Activated CD8-positive, alpha-beta memory T cell treated with anti-CD3 and anti-CD28 coated beads, Interleukin-2, amount 50 U/mL, for 1 hour (primary cell): Measurements from ENCODE around the gene EEPD1.
"Not testable (repeated sequence)": the region's sequence is repeated elsewhere in the genome, so short reads cannot be mapped to it uniquely, and the experiment has no call there.

Experiments used
- DNase-seq: peaks from one replicate; pipeline ENCODE4 v3.0.0-alpha.2; 2020; ENCODE audit errors: extremely low read depth

Gene EEPD1

GRCh38 chr7:36152756-36153570, at the start of gene EEPD1:
Gene EEPD1, plus strand, starts transcription at chr7:36153254. Its CDS starts 1,071 bp downstream, at chr7:36154325.
- peak; percentile 96 for DNase-seq

DNA sequence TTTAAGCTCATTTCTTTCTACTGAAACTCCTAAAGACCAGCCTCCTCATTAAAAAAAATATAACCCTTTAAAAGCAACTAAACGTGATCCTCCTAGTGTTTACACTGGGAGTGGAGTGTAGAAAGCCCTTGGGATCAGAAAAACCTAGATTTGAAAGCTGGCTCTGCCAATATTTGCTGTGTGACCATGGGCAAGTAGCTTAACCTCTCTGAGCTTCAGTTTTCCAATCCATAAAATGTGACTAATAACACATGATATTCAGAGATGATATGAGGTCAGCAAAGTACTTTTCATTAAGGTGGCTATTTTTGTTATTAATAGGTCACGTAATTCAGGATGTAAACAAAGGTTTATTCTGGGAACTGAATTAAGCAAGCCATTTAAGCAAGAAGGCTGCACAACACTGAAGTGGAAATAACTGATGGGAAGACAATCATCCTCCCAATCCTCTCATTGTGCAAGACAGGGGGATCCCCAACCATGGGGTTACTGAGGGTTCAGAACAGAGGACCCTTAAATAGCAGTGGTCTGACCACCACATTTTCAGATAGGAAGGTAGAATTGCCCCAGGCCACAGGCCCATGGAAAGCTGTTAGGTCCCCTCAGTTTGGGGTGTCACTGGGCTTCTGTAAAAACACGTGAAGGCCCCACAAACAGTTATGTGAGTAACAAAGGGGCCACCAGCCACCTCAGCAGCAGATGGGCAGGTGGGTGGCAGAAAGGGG, 49.1 kb upstream of the EEPD1 start:
- DNase-seq, result no peak

GRCh38 chr7:36106972-36107908, 45.8 kb upstream of the EEPD1 start:
- DNase-seq, result not testable (repeated sequence)

DNA sequence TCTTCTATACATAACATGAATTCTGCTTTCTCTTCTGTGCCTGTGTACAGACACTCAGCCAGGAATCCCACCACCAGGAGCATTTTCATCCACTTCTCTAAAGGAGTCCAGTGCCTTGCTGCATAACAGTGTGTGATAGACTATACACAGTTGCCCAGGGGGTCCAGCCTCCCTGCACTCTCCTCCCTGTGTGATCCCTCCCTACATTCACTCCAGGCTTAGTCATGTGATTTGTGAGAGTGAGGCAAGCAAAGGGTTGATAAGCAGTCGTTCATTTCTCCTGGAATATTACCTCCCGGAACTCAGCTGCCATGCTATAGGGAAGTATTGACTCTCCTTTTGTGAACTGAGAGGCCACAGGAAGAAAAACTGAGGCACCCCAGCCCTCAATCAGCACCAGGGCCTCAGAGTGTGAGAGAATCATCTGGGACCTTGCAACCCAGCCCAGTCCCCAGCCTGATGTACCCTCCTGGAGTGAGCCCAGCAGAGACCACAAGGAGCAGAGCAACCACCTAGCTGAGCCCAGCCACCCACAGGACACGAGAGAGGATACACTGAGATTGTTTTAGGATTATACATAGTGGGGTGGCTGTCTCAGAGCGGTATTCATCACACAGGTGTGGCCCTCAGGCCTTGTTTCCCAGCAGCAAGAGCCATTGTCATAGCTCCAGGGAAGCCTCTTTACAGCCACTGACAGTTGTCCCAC, 45.0 kb upstream of the EEPD1 start:
- DNase-seq, result no peak

- DNase-seq, result no peak
Measured at GRCh38 chr7:36109013-36109627, 43.9 kb upstream of the EEPD1 start.

DNA sequence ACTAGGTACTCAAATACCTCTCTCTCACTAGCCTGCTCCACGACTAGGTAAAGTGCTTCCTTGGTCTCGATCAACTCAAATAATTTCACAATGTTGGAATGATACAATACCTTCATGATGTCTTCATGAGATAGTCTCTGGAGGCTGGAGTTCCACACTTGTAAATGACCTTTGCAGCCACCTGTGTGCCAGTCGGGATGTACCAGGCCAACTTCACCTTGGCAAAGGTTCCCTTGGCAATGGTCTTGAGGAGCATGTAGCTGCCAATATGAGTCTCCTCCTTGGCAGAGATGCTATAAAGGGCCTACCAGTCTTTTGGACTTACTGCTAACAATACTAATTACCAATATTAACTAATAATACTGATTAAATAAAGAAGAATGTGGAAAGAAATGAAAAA, 42.5 kb upstream of the EEPD1 start:
- no peak for DNase-seq

- no peak for DNase-seq
Measured at GRCh38 chr7:36112969-36113368, 40.1 kb upstream of the EEPD1 start.

GRCh38 chr7:36114355-36114754, 38.7 kb upstream of the EEPD1 start:
- DNase-seq, result no peak

GRCh38 chr7:36115448-36116321, 37.4 kb upstream of the EEPD1 start:
- DNase-seq, result no peak

DNA sequence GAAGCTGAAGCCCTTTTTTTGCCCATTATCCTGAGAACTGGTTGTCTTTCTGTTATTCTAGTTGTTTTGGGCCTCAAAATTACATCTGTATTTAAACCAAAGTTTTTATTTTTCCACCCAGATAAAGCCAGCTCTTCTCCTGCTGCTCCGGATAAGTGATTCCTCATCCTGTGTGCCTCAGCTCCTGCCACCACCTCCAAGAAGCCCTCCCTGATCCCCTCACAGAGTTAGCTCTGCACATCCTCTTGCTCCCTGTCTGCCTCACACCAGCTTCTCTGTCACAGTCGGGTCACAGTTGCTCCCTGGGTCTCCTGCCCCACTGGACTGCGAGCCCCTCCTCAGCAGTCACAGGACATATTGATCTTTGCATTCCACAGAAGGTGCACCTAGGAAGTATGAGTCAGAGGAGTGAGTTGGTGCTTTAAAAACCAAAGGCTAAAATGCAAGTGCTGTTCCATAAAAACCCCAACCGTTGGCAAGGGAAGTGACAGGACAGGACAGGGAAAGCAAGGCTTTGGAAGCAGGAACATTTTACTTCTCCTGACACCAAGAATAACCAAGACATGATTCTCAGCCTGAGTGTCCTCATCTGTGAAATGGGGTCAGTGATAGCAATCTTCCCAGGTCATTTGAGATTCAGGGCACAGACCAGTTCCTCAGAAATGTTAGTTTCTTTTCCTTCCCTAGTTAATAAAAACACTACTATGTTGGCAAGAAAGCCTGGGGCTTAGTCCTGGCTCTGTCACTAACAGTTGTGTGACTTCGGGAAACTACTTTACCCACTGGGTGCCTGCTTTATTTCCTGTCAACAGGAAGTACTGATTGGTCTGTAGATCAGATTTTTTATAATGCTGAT, 36.5 kb upstream of the EEPD1 start:
- no peak for DNase-seq

- DNase-seq, result no peak
Measured at GRCh38 chr7:36117203-36117840, 35.7 kb upstream of the EEPD1 start.

- no peak for DNase-seq
Measured at GRCh38 chr7:36118344-36118743, 34.7 kb upstream of the EEPD1 start.

DNA sequence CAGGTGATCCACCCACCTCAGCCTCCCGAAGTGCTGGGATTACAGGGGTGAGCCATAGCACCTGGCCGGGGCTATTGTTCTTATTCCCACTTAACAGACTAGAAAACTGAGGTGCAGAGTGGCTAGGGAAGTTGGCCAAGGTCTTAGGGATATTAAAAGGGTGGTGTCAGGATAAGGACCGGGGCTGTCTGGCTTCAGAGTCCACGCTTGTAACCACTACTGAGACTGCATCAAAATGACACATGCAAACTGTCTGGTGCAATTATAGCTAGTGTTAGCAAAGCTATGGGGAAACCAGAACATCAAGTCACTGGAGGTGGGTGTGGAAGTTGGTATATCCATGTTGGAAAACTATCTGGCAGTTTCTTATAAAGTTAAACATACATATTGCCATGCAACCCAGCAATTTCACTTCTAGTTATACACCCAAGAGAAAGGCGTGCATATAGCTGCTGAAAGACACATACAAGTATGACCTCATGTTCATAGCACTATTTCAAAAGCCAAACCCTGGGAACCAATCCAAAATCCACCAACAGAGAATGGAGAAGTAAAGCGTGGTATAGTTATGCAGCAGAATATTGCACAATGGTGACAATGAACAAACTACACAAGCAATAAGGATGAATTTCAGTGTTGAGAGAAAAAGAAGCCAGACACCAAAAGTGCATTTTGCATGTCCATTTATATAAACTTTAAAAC, 33.9 kb upstream of the EEPD1 start:
- no peak for DNase-seq

DNA sequence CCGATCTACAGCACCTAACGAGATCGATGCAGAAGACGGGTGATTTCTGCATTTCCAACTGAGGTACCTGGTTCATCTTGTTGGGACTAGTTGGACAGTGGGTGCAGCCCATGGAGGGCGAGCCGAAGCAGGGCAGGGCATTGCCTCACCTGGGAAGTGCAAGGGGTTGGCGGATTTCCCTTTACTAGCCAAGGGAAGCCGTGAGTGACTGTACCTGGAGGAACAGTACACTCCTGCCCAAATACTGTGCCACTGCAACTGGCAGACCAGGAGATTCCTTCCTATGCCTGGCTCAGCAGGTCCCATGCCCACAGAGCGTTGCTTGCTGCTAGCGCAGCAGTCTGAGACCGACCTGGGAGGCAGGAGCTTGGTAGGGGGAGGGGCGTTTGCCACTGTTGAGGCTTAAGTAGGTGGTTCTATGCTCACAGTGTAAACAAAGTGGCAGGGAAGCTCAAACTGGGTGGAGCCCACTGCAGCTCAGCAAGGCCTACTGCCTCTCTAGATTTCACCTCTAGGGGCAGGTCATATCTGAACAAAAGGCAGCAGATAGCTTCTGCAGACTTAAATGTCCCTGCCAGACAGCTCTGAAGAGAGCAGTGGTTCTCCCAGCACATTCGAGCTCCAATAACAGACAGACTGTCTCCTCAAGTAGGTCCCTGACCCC, 32.9 kb upstream of the EEPD1 start:
- not testable (repeated sequence) for DNase-seq

- DNase-seq, result not testable (repeated sequence)
Measured at GRCh38 chr7:36125630-36126029, 27.4 kb upstream of the EEPD1 start.

DNA sequence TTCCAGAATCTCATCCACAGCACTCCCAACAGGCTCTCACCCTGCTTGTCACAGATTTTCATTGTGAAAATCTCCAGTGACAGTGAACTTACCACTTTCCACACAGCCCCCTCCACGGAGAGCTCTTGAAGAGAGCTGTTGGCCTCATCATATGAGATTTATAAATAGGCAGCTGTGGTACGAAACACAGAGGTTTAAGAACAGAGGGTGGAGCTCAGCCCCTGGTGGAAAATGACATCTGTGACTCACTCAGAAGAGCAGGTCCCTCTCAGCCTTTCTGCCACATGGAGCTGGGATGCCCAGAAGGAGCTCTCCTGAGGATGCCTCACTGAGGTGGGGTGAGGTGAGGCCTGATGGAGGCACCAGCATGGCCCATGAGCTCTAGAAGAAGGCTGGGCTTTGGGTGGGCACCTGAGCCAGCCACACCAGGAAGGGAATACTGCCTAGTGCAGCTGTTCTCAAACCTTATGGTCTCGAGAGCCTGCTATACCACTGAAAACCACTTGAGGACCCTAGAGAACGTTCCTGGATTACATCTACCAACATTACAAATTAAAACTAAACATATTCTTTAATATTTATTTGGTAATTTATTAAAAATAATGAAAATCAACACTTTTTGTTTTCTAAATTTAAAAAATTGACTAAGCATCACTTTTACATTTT, 25.8 kb upstream of the EEPD1 start:
- DNase-seq, result no peak
